GM23248 (cell line): Measurements from ENCODE around the gene GSDMA.

Source experiments
- EZH2 ChIP-seq: fragments of 200-600 bp; sonication (generic); IDR thresholded peaks from 2 replicates; pipeline ENCODE4 v1.6.1; 2018; ENCODE audit warnings: antibody characterized with exemption, mild to moderate bottlenecking; ENCODE audit not compliant: insufficient read depth, poor library complexity, severe bottlenecking
- EZH2phosphoT487 ChIP-seq: fragments of 200-600 bp; sonication (generic); IDR thresholded peaks from 2 replicates; pipeline ENCODE4 v1.6.1; 2018; ENCODE audit warnings: antibody characterized with exemption, moderate library complexity, mild to moderate bottlenecking, low read depth; ENCODE audit not compliant: insufficient read depth

GRCh38 chr17:39924691-39925055 lies 38.1 kb upstream of the GSDMA start:
- TF ChIP-seq EZH2, result no peak
- no peak for TF ChIP-seq EZH2phosphoT487
